Vagina (tissue), 2 donors: ENCODE data around the gene SNX32.

Experiments used
- POLR2A ChIP-seq, 2 donors: fragments of 450-650 bp; IDR thresholded peaks; one replicate each; pipeline ENCODE4 v1.6.1; 2017; ENCODE audit warnings: antibody characterized with exemption in 2 of 2, mild to moderate bottlenecking in 2 of 2, moderate library complexity in 2 of 2
- POLR2AphosphoS5 ChIP-seq, 2 donors: sonication (generic); formaldehyde crosslinking; IDR thresholded peaks; one replicate each; pipeline ENCODE4 v1.9.0; 2017; ENCODE audit warnings: antibody characterized with exemption in 2 of 2, mild to moderate bottlenecking in 2 of 2, low read depth in 1 of 2; ENCODE audit not compliant: insufficient read depth in 1 of 2
- TF ChIP-seq, protein P1 (sequence below), 3 experiments: fragments of 450-650 bp in 2 of 3; fragments of 200-600 bp in 1 of 3; sonication (generic) in 1 of 3; IDR thresholded peaks; one replicate each; pipeline ENCODE4 v1.5.1; 2017 to 2019; ENCODE audit warnings: antibody characterized with exemption in 3 of 3, mild to moderate bottlenecking in 2 of 3, moderate library complexity in 2 of 3

DNA sequence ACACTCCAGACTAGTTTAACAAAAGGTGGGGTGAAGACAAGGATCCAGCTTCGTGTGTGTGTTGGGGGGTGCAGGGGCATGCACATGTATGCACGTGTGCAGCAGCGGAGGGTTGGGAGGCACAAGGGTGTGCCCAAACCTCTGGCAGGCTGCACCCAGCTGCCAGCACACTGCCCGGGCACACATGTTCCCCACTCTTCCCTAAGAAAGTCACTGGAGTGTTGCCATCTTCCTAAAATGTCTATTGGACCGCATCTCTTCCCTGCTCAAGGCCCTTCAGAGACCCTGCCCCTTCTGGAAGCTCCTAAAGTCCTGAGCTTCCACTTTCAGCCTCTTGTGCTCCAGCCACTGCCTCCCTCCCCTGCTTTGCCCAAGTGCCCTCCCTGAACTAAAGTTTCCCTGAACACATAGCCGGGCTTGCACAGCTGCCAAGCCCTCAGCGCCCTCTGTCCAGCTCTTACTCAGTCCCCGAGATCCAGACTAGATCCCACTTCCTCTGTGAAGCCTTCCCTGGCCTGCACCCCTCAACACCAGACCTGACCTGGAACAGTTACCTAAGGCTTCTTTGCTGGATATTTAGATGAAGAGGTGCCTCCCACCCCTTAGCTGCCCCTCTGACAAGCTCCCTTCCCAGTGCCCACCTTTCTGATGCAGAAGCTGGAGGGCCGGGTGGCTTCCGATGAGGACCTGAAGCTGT lies 18.2 kb downstream of the SNX32 start:
- TF ChIP-seq, protein P1, sequence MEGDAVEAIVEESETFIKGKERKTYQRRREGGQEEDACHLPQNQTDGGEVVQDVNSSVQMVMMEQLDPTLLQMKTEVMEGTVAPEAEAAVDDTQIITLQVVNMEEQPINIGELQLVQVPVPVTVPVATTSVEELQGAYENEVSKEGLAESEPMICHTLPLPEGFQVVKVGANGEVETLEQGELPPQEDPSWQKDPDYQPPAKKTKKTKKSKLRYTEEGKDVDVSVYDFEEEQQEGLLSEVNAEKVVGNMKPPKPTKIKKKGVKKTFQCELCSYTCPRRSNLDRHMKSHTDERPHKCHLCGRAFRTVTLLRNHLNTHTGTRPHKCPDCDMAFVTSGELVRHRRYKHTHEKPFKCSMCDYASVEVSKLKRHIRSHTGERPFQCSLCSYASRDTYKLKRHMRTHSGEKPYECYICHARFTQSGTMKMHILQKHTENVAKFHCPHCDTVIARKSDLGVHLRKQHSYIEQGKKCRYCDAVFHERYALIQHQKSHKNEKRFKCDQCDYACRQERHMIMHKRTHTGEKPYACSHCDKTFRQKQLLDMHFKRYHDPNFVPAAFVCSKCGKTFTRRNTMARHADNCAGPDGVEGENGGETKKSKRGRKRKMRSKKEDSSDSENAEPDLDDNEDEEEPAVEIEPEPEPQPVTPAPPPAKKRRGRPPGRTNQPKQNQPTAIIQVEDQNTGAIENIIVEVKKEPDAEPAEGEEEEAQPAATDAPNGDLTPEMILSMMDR (IDR thresholded peaks at IDR 0.05): no peak
- TF ChIP-seq POLR2AphosphoS5 (IDR thresholded peaks at IDR 0.05; ENCODE audit: insufficient read depth in 1 of 2, low read depth in 1 of 2) (no peak), POLR2A (IDR thresholded peaks at IDR 0.05) (no peak)
